Activated naive CD8-positive, alpha-beta T cell treated with anti-CD3 and anti-CD28 coated beads, Interleukin-2, amount 10 ng/mL, durations not matched to agents 7 days and 5 days (primary cell): ENCODE measurements around the gene ZNF81. TPM values are rescaled to one million over a fixed set of nuclear protein-coding genes. Genes with fewer than 3 reads are reported as not detected.
"Not testable (repeated sequence)": the region's sequence is repeated elsewhere in the genome, so short reads cannot be mapped to it uniquely, and the experiment has no call there.

Experiments
- ATAC-seq: fragments of 150-1000 bp; cut with Tn5 transposase; one replicate; pipeline ENCODE4 v1.10.0; 2021; ENCODE audit warnings: low read depth, moderate library complexity
- POLR2A ChIA-PET: fragments of 350-600 bp; sonication (Branson Sonifier 250); formaldehyde crosslinking; loops from one replicate; lab custom pipeline; 2021; ENCODE audit warnings: antibody characterized with exemption; lab: Charles Lee
- DNase-seq: peaks from one replicate; pipeline ENCODE4 v3.0.0; 2021
- H3K27ac Mint-ChIP-seq: one replicate; pipeline ENCODE4 v1.8.0; 2022; ENCODE audit warnings: mild to moderate bottlenecking, mixed read lengths
- H3K27me3 Mint-ChIP-seq: one replicate; pipeline ENCODE4 v1.8.0; 2022; ENCODE audit warnings: mild to moderate bottlenecking, moderate library complexity, mixed read lengths
- H3K36me3 Mint-ChIP-seq: one replicate; pipeline ENCODE4 v1.8.0; 2021; ENCODE audit warnings: mild to moderate bottlenecking, mixed read lengths
- H3K4me1 Mint-ChIP-seq: one replicate; pipeline ENCODE4 v1.8.0; 2021; ENCODE audit warnings: mixed read lengths
- H3K4me3 Mint-ChIP-seq: one replicate; pipeline ENCODE4 v1.8.0; 2022; ENCODE audit warnings: mild to moderate bottlenecking, moderate library complexity, mixed read lengths
- H3K9me3 Mint-ChIP-seq: one replicate; pipeline ENCODE4 v1.8.0; 2021; ENCODE audit warnings: mixed read lengths
- total RNA-seq, 2 experiments: library from RNA; stranded (reverse); gene quantifications; one replicate each; pipeline ENCODE4 v1.2.3, GENCODE V29; 2021

The ZNF81 gene
- total RNA-seq = 10 to 100 TPM in 1 of 2 experiments, 1 to 10 TPM in 1; 9.1 to 14.3 TPM

- H3K27ac Mint-ChIP-seq = peak within 1 kb of the TSS; percentile 97
- H3K36me3 Mint-ChIP-seq = peaks cover 8% of the 10 kb centered on the region
- no peaks in the 10 kb centered on the region for H3K27me3 Mint-ChIP-seq
- peak; percentile 85 for DNase-seq
- POLR2A ChIA-PET = no interaction called here
- no peaks in the 10 kb centered on the region for H3K9me3 Mint-ChIP-seq
- peaks cover 12% of the 10 kb centered on the region for H3K4me1 Mint-ChIP-seq
- peak; percentile 97 for ATAC-seq
- peak within 1 kb of the TSS; percentile 93 for H3K4me3 Mint-ChIP-seq
These were observed at the start of gene ZNF81 for GRCh38 chrX:47836164-47837072. TSS of gene ZNF81 (plus strand) at chrX:47836902. CDS start at chrX:47846268, 9,366 bp downstream.

- ATAC-seq (no peak), DNase-seq (no peak)
- H3K27ac Mint-ChIP-seq = no peak overlapping the region
- no peaks in the 10 kb centered on the region for H3K36me3 Mint-ChIP-seq
- POLR2A ChIA-PET = no interaction called here
- H3K27me3 Mint-ChIP-seq = peaks cover 1% of the 10 kb centered on the region
- H3K4me1 Mint-ChIP-seq = no peaks in the 10 kb centered on the region
- H3K4me3 Mint-ChIP-seq = no peak overlapping the region
- no peaks in the 10 kb centered on the region for H3K9me3 Mint-ChIP-seq
These were observed 40.2 kb upstream of the ZNF81 start for GRCh38 chrX:47796433-47796906.

GRCh38 chrX:47797084-47797483, 39.6 kb upstream of the ZNF81 start:
- ATAC-seq (no peak), DNase-seq (no peak)
- Mint-ChIP-seq H3K4me1 (no peaks in the 10 kb centered on the region), H3K36me3 (no peaks in the 10 kb centered on the region), H3K9me3 (no peaks in the 10 kb centered on the region), H3K27ac (no peak overlapping the region), H3K27me3 (peaks cover 1% of the 10 kb centered on the region), H3K4me3 (no peak overlapping the region)
- POLR2A ChIA-PET = no interaction called here

- no peaks in the 10 kb centered on the region for H3K27me3 Mint-ChIP-seq
- ATAC-seq (no peak), DNase-seq (no peak)
- POLR2A ChIA-PET = no interaction called here
- no peak overlapping the region for H3K27ac Mint-ChIP-seq
- no peaks in the 10 kb centered on the region for H3K9me3 Mint-ChIP-seq
- H3K4me1 Mint-ChIP-seq = no peaks in the 10 kb centered on the region
- H3K36me3 Mint-ChIP-seq = no peaks in the 10 kb centered on the region
- H3K4me3 Mint-ChIP-seq = no peak overlapping the region
These were observed 37.8 kb upstream of the ZNF81 start for GRCh38 chrX:47798861-47799260.

GRCh38 chrX:47802589-47802988, 34.1 kb upstream of the ZNF81 start:
- no peak for ATAC-seq
- H3K36me3 Mint-ChIP-seq = no peaks in the 10 kb centered on the region
- H3K9me3 Mint-ChIP-seq = no peaks in the 10 kb centered on the region
- no peaks in the 10 kb centered on the region for H3K4me1 Mint-ChIP-seq
- H3K4me3 Mint-ChIP-seq = no peak overlapping the region
- DNase-seq = no peak
- H3K27me3 Mint-ChIP-seq = no peaks in the 10 kb centered on the region
- POLR2A ChIA-PET = no interaction called here
- no peak overlapping the region for H3K27ac Mint-ChIP-seq

GRCh38 chrX:47803103-47803502, 33.6 kb upstream of the ZNF81 start:
- H3K4me3 Mint-ChIP-seq, H3K27ac Mint-ChIP-seq, POLR2A ChIA-PET, H3K36me3 Mint-ChIP-seq, H3K27me3 Mint-ChIP-seq, DNase-seq, ATAC-seq, H3K4me1 Mint-ChIP-seq, H3K9me3 Mint-ChIP-seq: not testable (repeated sequence)

- H3K4me3 Mint-ChIP-seq = no peak overlapping the region
- no peaks in the 10 kb centered on the region for H3K27me3 Mint-ChIP-seq
- no peaks in the 10 kb centered on the region for H3K4me1 Mint-ChIP-seq
- no peaks in the 10 kb centered on the region for H3K9me3 Mint-ChIP-seq
- DNase-seq (no peak), ATAC-seq (no peak)
- POLR2A ChIA-PET = no interaction called here
- no peak overlapping the region for H3K27ac Mint-ChIP-seq
- no peaks in the 10 kb centered on the region for H3K36me3 Mint-ChIP-seq
These were observed 32.4 kb upstream of the ZNF81 start for GRCh38 chrX:47804315-47804714.

- POLR2A ChIA-PET, H3K36me3 Mint-ChIP-seq, H3K4me3 Mint-ChIP-seq, H3K27me3 Mint-ChIP-seq, ATAC-seq, H3K4me1 Mint-ChIP-seq, DNase-seq, H3K9me3 Mint-ChIP-seq, H3K27ac Mint-ChIP-seq: not testable (repeated sequence)
These were observed 30.9 kb upstream of the ZNF81 start for GRCh38 chrX:47805844-47806243.

- H3K27ac Mint-ChIP-seq, POLR2A ChIA-PET, H3K4me1 Mint-ChIP-seq, H3K36me3 Mint-ChIP-seq, DNase-seq, H3K4me3 Mint-ChIP-seq, H3K9me3 Mint-ChIP-seq, H3K27me3 Mint-ChIP-seq, ATAC-seq: not testable (repeated sequence)
These were observed 30.1 kb upstream of the ZNF81 start for GRCh38 chrX:47806415-47807271.

- H3K27me3 Mint-ChIP-seq, DNase-seq, H3K4me3 Mint-ChIP-seq, H3K27ac Mint-ChIP-seq, POLR2A ChIA-PET, H3K36me3 Mint-ChIP-seq, ATAC-seq, H3K9me3 Mint-ChIP-seq, H3K4me1 Mint-ChIP-seq: not testable (repeated sequence)
These were observed 29.5 kb upstream of the ZNF81 start for GRCh38 chrX:47807272-47807538.

GRCh38 chrX:47807548-47807947, 29.2 kb upstream of the ZNF81 start:
- Mint-ChIP-seq H3K9me3 (no peaks in the 10 kb centered on the region), H3K36me3 (no peaks in the 10 kb centered on the region), H3K4me3 (no peak overlapping the region), H3K4me1 (no peaks in the 10 kb centered on the region), H3K27ac (no peak overlapping the region), H3K27me3 (no peaks in the 10 kb centered on the region)
- POLR2A ChIA-PET = no interaction called here
- DNase-seq (no peak), ATAC-seq (no peak)

- ATAC-seq = no peak
- no peak for DNase-seq
- H3K27me3 Mint-ChIP-seq = no peaks in the 10 kb centered on the region
- no peaks in the 10 kb centered on the region for H3K9me3 Mint-ChIP-seq
- H3K4me1 Mint-ChIP-seq = no peaks in the 10 kb centered on the region
- no peaks in the 10 kb centered on the region for H3K36me3 Mint-ChIP-seq
- H3K27ac Mint-ChIP-seq = no peak overlapping the region
- no peak overlapping the region for H3K4me3 Mint-ChIP-seq
- POLR2A ChIA-PET = no interaction called here
These were observed 27.6 kb upstream of the ZNF81 start for GRCh38 chrX:47808904-47809788.

- no peak for DNase-seq
- no peaks in the 10 kb centered on the region for H3K36me3 Mint-ChIP-seq
- H3K27ac Mint-ChIP-seq = no peak overlapping the region
- POLR2A ChIA-PET = no interaction called here
- ATAC-seq = no peak
- peaks cover 3% of the 10 kb centered on the region for H3K9me3 Mint-ChIP-seq
- peaks cover 2% of the 10 kb centered on the region for H3K27me3 Mint-ChIP-seq
- H3K4me3 Mint-ChIP-seq = no peak overlapping the region
- H3K4me1 Mint-ChIP-seq = peaks cover 4% of the 10 kb centered on the region
These were observed 21.9 kb upstream of the ZNF81 start for GRCh38 chrX:47814851-47815250.
